Measurements from ENCODE around the gene DSCAML1.

GRCh38 chr11:117572129-117572528, 224.9 kb downstream of the DSCAML1 start:
- TF ChIP-seq CTCF (IDR thresholded peaks at IDR 0.05; ENCODE audit: low read length) (no peak), EZH2 (IDR thresholded peaks at IDR 0.05; ENCODE audit: borderline replicate concordance, low read length) (no peak)

All from OCI-LY1 (cell line).